Spleen (tissue), 11 donors: ENCODE results near the gene FBLN5. TPM values are rescaled to one million over a fixed set of nuclear protein-coding genes. Genes with fewer than 3 reads are reported as not detected.

Source experiments
- DNase-seq: peaks from one replicate; pipeline ENCODE4 v3.0.0-alpha.2; 2020
- H3K27ac ChIP-seq, 8 donors: fragments of 200-600 bp; sonication (generic) in 7 of 8; 1 replicate in 4 of 8; 2 replicates in 4 of 8; pipeline versions ENCODE4 v1.5.0 to v1.8.0; 2016 to 2021; ENCODE audit warnings: inconsistent platforms in 4 of 8, mild to moderate bottlenecking in 4 of 8, moderate library complexity in 1 of 8
- H3K27me3 ChIP-seq, 7 donors: fragments of 200-600 bp; sonication (generic) in 6 of 7; replicated peaks in 1 of 7; 1 replicate in 4 of 7; 2 replicates in 3 of 7; pipeline versions ENCODE4 v1.5.0 to v1.8.0; 2016 to 2021; ENCODE audit warnings: inconsistent platforms in 3 of 7, mild to moderate bottlenecking in 1 of 7
- H3K36me3 ChIP-seq, 6 donors: fragments of 200-600 bp; sonication (generic) in 5 of 6; 1 replicate in 4 of 6; 2 replicates in 2 of 6; pipeline versions ENCODE4 v1.5.0 to v1.8.0; 2016 to 2021; ENCODE audit warnings: inconsistent platforms in 2 of 6
- H3K4me1 ChIP-seq, 6 donors: fragments of 200-600 bp; sonication (generic) in 5 of 6; 1 replicate in 3 of 6; 2 replicates in 3 of 6; pipeline versions ENCODE4 v1.5.0 to v1.8.0; 2016 to 2021; ENCODE audit warnings: inconsistent platforms in 3 of 6
- H3K4me3 ChIP-seq, 8 donors: fragments of 200-600 bp; sonication (generic) in 7 of 8; 1 replicate in 4 of 8; 2 replicates in 4 of 8; pipeline versions ENCODE4 v1.5.0 to v1.8.0; 2016 to 2021; ENCODE audit warnings: inconsistent platforms in 4 of 8, mild to moderate bottlenecking in 4 of 8, moderate library complexity in 2 of 8
- H3K9me3 ChIP-seq, 8 donors: fragments of 200-600 bp; sonication (generic) in 7 of 8; 1 replicate in 4 of 8; 2 replicates in 4 of 8; pipeline versions ENCODE4 v1.5.0 to v1.8.0; 2016 to 2021; ENCODE audit warnings: inconsistent platforms in 4 of 8
- POLR2A ChIP-seq, 3 donors: fragments of 450-650 bp; IDR thresholded peaks; one replicate each; pipeline ENCODE4 v1.5.1; 2017; ENCODE audit warnings: antibody characterized with exemption in 3 of 3, mild to moderate bottlenecking in 1 of 3
- POLR2AphosphoS5 ChIP-seq, 3 donors: sonication (generic); formaldehyde crosslinking; IDR thresholded peaks; one replicate each; pipeline ENCODE4 v1.5.1; 2017; ENCODE audit warnings: antibody characterized with exemption in 3 of 3
- WGBS, 5 donors: extraction: QIAGEN DNeasy Blood & Tissue Kit in 3 of 5; methylation state at CpG; one replicate each; pipeline versions ENCODE4 v1.1.5 to v1.1.7; 2013 to 2018; 5-methylcytosine and 5-hydroxymethylcytosine counted together
- intact Hi-C: fragments of 100-400 bp; cut with DNase I; formaldehyde crosslinking; loops from one replicate; pipeline ENCODE4 v1.15.0; 2023; ENCODE audit warnings: low total_unique reads
- polyA plus RNA-seq, 3 donors: library from polyadenylated mRNA; stranded (reverse); fragments of 200-250 nt; gene quantifications; one replicate each; pipeline ENCODE4 v1.2.1, GENCODE V29; 2013
- total RNA-seq, 7 donors: library from RNA; depleted of rRNA in 3 of 7; stranded (reverse); fragments of >200 nt in 3 of 7; fragmentation: NEBNext Ultra II Directional in 4 of 7; extraction: Animal tissue kit (Norgen Biotek cat#: 25700) in 4 of 7; gene quantifications; one replicate each; pipeline versions ENCODE4 v1.1.0 to v1.2.1, GENCODE V29; 2016 to 2021
- TF ChIP-seq, protein P1 (sequence below), 11 experiments: fragments of 200-600 bp in 7 of 11; fragments of 450-650 bp in 4 of 11; sonication (generic) in 4 of 11; IDR thresholded peaks in 8 of 11; conservative IDR thresholded peaks in 3 of 11; 1 replicate in 7 of 11; 2 replicates in 4 of 11; pipeline versions ENCODE4 v1.4.0 to v1.8.0; 2016 to 2021; ENCODE audit warnings: antibody characterized with exemption in 11 of 11, inconsistent platforms in 4 of 11, mild to moderate bottlenecking in 1 of 11
- donor health status: healthy with polysubstance abuse.
- donor health status: DM: no; HTN: no; CAD: no; lungs with moderate emphysema.
- donor health status: DM: no; HTN: no; CAD: no.
- donor health status: Bipolar disorder and iron deficiency.
- donor health status: healthy.
- donor health status: DM: no; HTN: no; CAD: no.
- donor health status: DM: yes; HTN: yes; CAD: no.

FBLN5 gene
- total and polyA plus RNA-seq, 10 donors = 26.4 to 396 (median 102) TPM

DNA sequence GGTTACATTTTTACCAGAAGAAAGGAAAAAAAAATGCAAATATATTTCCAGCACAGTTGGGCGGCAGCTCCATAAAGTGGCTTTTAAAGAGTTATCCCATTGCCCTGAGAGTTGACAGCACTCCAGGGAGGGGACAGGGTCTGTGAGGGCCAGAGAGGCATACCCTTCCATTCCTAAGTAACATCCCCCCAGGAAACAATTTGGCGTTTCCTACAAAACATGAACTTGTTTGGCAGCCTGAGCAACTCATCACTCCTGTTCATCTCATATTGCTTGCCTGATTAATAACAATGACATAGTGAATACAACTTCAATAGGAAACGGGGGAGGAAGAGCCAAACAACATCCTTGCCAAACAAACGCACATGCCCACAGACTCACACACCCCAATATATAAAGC, 103.5 kb downstream of the FBLN5 start:
- WGBS, 5 donors = 74 to 81% (median 75%) methylated on average over 4 of the region's 4 CpGs
- Histone ChIP-seq H3K27ac (no peak overlapping the region), H3K27me3 (no peaks in the 10 kb centered on the region), H3K36me3 (no peaks in the 10 kb centered on the region), H3K4me3 (no peak overlapping the region), H3K9me3 (peaks cover 0 to 4% (median 0%) of the 10 kb centered on the region in 8 donors), H3K4me1 (peaks cover 0 to 47% (median 15%) of the 10 kb centered on the region in 6 donors)
- DNase-seq = no peak
- intact Hi-C loops = no loop called here
- TF ChIP-seq POLR2AphosphoS5 (IDR thresholded peaks at IDR 0.05) = no peak
- TF ChIP-seq, protein P1, sequence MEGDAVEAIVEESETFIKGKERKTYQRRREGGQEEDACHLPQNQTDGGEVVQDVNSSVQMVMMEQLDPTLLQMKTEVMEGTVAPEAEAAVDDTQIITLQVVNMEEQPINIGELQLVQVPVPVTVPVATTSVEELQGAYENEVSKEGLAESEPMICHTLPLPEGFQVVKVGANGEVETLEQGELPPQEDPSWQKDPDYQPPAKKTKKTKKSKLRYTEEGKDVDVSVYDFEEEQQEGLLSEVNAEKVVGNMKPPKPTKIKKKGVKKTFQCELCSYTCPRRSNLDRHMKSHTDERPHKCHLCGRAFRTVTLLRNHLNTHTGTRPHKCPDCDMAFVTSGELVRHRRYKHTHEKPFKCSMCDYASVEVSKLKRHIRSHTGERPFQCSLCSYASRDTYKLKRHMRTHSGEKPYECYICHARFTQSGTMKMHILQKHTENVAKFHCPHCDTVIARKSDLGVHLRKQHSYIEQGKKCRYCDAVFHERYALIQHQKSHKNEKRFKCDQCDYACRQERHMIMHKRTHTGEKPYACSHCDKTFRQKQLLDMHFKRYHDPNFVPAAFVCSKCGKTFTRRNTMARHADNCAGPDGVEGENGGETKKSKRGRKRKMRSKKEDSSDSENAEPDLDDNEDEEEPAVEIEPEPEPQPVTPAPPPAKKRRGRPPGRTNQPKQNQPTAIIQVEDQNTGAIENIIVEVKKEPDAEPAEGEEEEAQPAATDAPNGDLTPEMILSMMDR (IDR thresholded peaks at IDR 0.05 in 8 of 11, conservative IDR thresholded peaks at IDR 0.05 in 3 of 11) = no peak
- no peak for TF ChIP-seq POLR2A (IDR thresholded peaks at IDR 0.05)

DNA sequence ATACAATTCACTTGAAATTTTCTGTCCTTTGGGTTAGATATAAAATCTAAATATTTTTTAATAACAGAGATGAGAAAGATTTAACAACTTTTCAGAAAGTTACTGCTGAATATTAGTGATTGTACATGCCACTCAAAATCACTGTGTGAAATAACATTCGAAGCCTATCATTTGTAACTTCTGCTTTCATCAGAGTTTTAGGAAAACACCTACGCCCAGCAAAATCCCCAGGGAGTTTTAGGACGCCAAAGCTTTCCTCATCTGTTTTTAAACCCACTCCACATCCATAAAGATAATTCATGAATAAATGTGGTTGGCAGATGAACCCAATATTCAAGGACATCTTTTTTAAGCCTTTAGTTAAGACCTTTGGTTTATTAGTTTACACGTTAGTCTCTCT, 104.1 kb downstream of the FBLN5 start:
- Histone ChIP-seq H3K4me1 (peaks cover 0 to 50% (median 15%) of the 10 kb centered on the region in 6 donors), H3K27ac (no peak overlapping the region), H3K27me3 (peaks cover 0 to 2% (median 0%) of the 10 kb centered on the region in 7 donors), H3K4me3 (no peak overlapping the region), H3K36me3 (no peaks in the 10 kb centered on the region), H3K9me3 (peaks cover 0 to 4% (median 0%) of the 10 kb centered on the region in 8 donors)
- no peak for DNase-seq
- intact Hi-C loops = no loop called here
- TF ChIP-seq POLR2AphosphoS5 (IDR thresholded peaks at IDR 0.05) (no peak), POLR2A (IDR thresholded peaks at IDR 0.05) (no peak)
- TF ChIP-seq, protein P1 (IDR thresholded peaks at IDR 0.05 in 8 of 11, conservative IDR thresholded peaks at IDR 0.05 in 3 of 11) = no peak
- WGBS, 5 donors = 47 to 76% (median 68%) methylated on average over 4 of the region's 4 CpGs

DNA sequence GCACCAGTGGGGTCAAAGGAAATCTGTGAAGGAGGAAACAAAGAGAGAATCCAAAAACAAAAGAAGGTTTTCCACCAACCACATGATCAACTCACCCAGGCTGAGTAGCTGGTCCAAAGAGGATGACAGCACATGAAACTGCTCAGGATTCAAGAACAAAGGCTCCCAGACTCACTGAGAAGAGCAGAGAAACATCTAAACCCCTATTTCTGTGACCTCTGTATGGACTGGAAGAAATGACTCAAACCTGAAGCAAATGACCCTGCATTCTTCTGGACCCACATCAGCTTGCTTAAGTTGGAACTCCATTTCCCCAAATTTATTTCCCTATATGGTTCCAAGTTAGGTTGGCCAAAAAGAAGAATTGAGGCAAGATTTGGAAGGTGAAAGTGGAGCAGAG, 106.4 kb downstream of the FBLN5 start:
- DNase-seq = no peak
- H3K9me3 ChIP-seq = peaks cover 0 to 4% (median 0%) of the 10 kb centered on the region in 8 donors
- H3K36me3 ChIP-seq = no peaks in the 10 kb centered on the region
- H3K27me3 ChIP-seq = peaks cover 0 to 26% (median 6%) of the 10 kb centered on the region in 7 donors
- TF ChIP-seq POLR2A (IDR thresholded peaks at IDR 0.05) = no peak
- TF ChIP-seq, protein P1 (IDR thresholded peaks at IDR 0.05 in 8 of 11, conservative IDR thresholded peaks at IDR 0.05 in 3 of 11) = no peak
- TF ChIP-seq POLR2AphosphoS5 (IDR thresholded peaks at IDR 0.05) = no peak
- H3K27ac ChIP-seq = no peak overlapping the region
- no peak overlapping the region for H3K4me3 ChIP-seq
- peaks cover 7 to 58% (median 28%) of the 10 kb centered on the region in 6 donors for H3K4me1 ChIP-seq
- intact Hi-C loops = no loop called here

DNA sequence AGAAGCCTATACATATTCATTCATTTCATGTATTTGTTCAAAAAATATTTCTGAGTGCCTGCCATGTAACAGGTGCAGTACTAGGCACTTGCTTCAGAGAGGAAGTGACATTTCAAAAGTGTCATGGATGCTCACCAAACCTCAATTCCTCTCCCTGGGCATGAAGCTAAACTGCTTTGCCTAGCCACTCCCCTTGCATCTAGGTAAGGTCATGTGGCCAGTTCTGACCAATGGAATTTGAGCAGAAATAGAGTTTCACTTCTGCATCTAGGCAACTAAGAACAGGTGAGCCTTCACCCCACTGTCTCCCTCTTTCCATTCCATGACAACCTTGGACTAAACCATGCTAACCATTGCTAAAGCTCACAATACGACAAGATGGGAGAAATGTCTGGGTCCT, 107.7 kb downstream of the FBLN5 start:
- 91 to 100% (median 92%) methylated on average over 1 of the region's 1 CpG for WGBS, 5 donors
- intact Hi-C loops = no loop called here

More for the DNA sequence above, 107.7 kb downstream of the FBLN5 start:
- Histone ChIP-seq H3K4me1 (peaks cover 7 to 71% (median 40%) of the 10 kb centered on the region in 6 donors), H3K4me3 (no peak overlapping the region), H3K27ac (no peak overlapping the region), H3K36me3 (no peaks in the 10 kb centered on the region), H3K27me3 (peaks cover 0 to 36% (median 12%) of the 10 kb centered on the region in 7 donors), H3K9me3 (peaks cover 0 to 4% (median 0%) of the 10 kb centered on the region in 8 donors)
- no peak for TF ChIP-seq POLR2A (IDR thresholded peaks at IDR 0.05)
- TF ChIP-seq, protein P1 (IDR thresholded peaks at IDR 0.05 in 8 of 11, conservative IDR thresholded peaks at IDR 0.05 in 3 of 11) = no peak
- TF ChIP-seq POLR2AphosphoS5 (IDR thresholded peaks at IDR 0.05) = no peak
- DNase-seq = no peak
